GM18909 (cell line): ENCODE results near the gene FBXO11.
"Not testable (repeated sequence)": the region's sequence is repeated elsewhere in the genome, so short reads cannot be mapped to it uniquely, and the experiment has no call there.

Experiments
- ATAC-seq: cut with Tn5 transposase; IDR thresholded peaks from one replicate; pipeline ENCODE4 v1.9.1; 2021; ENCODE audit warnings: mild to moderate bottlenecking; ENCODE audit not compliant: unreplicated experiment, poor library complexity

FBXO11 gene

GRCh38 chr2:47862949-47863348, 43.3 kb downstream of the FBXO11 start:
- ATAC-seq, result no peak

GRCh38 chr2:47853067-47853777, 53.1 kb downstream of the FBXO11 start:
- ATAC-seq, result not testable (repeated sequence)

- ATAC-seq, result no peak
These were observed 56.1 kb downstream of the FBXO11 start for GRCh38 chr2:47850198-47850597.

GRCh38 chr2:47849368-47849767, 56.9 kb downstream of the FBXO11 start:
- ATAC-seq, result no peak

- no peak for ATAC-seq
These were observed 62.1 kb downstream of the FBXO11 start for GRCh38 chr2:47844162-47844561.

- ATAC-seq, result no peak
These were observed 62.9 kb downstream of the FBXO11 start for GRCh38 chr2:47843407-47843806.

- no peak for ATAC-seq
These were observed 63.5 kb downstream of the FBXO11 start for GRCh38 chr2:47842846-47843245.

GRCh38 chr2:47838686-47839085, 67.6 kb downstream of the FBXO11 start:
- ATAC-seq, result no peak

- no peak for ATAC-seq
These were observed 68.0 kb downstream of the FBXO11 start for GRCh38 chr2:47838249-47838648.

- peak; percentile 75 for ATAC-seq
These were observed 72.8 kb downstream of the FBXO11 start for GRCh38 chr2:47833516-47833968.

GRCh38 chr2:47822518-47822917, 83.8 kb downstream of the FBXO11 start:
- ATAC-seq, result no peak

GRCh38 chr2:47819834-47820233, 86.5 kb downstream of the FBXO11 start:
- ATAC-seq, result no peak

- no peak for ATAC-seq
These were observed 87.5 kb downstream of the FBXO11 start for GRCh38 chr2:47818777-47819176.

- ATAC-seq, result no peak
These were observed 90.5 kb downstream of the FBXO11 start for GRCh38 chr2:47815764-47816163.

GRCh38 chr2:47811668-47812067, 94.6 kb downstream of the FBXO11 start:
- no peak for ATAC-seq

- ATAC-seq, result no peak
These were observed 95.4 kb downstream of the FBXO11 start for GRCh38 chr2:47810850-47811249.

- ATAC-seq, result no peak
These were observed 96.4 kb downstream of the FBXO11 start for GRCh38 chr2:47809903-47810302.

GRCh38 chr2:47808614-47809013, 97.7 kb downstream of the FBXO11 start:
- ATAC-seq, result no peak

- no peak for ATAC-seq
These were observed 100.4 kb downstream of the FBXO11 start for GRCh38 chr2:47805850-47806249.

GRCh38 chr2:47803770-47804169, 102.5 kb downstream of the FBXO11 start:
- ATAC-seq, result no peak

GRCh38 chr2:47803363-47803762, 102.9 kb downstream of the FBXO11 start:
- ATAC-seq, result no peak

GRCh38 chr2:47801118-47801517, 105.2 kb downstream of the FBXO11 start:
- ATAC-seq, result no peak
